GM23338 (cell line): ENCODE measurements around the gene CLUH. TPM values are rescaled to one million over a fixed set of nuclear protein-coding genes. Genes with fewer than 3 reads are reported as not detected.

Experiments used
- ATAC-seq: fragments of 200-7000 bp; cut with Tn5 transposase; 3 replicates; pipeline ENCODE4 v1.9.1; 2020
- DNase-seq: peaks from one replicate; pipeline ENCODE4 v3.0.0-alpha.2; 2015; ENCODE audit warnings: low spot score
- H2AFZ ChIP-seq: fragments of 200-600 bp; sonication (generic); 2 replicates; pipeline ENCODE4 v1.8.0; 2016; ENCODE audit warnings: antibody characterized with exemption, mild to moderate bottlenecking, moderate library complexity
- H3F3A ChIP-seq: fragments of 200-600 bp; sonication (generic); replicated peaks from 2 replicates; pipeline ENCODE4 v1.8.0; 2017; ENCODE audit warnings: antibody characterized with exemption, mixed run types, low read depth
- H3K27ac ChIP-seq: fragments of 200-600 bp; sonication (generic); 2 replicates; pipeline ENCODE4 v1.6.1; 2016; ENCODE audit warnings: low read depth
- H3K27me3 ChIP-seq: fragments of 200-600 bp; sonication (generic); 2 replicates; pipeline ENCODE4 v1.8.0; 2016; ENCODE audit warnings: mild to moderate bottlenecking, mixed run types, moderate library complexity; ENCODE audit not compliant: insufficient read depth
- H3K36me3 ChIP-seq: fragments of 200-600 bp; sonication (generic); 2 replicates; pipeline ENCODE4 v1.8.0; 2016; ENCODE audit warnings: mild to moderate bottlenecking; ENCODE audit not compliant: insufficient read depth
- H3K4me1 ChIP-seq: fragments of 200-600 bp; sonication (generic); 2 replicates; pipeline ENCODE4 v1.8.0; 2016; ENCODE audit warnings: mild to moderate bottlenecking, moderate library complexity; ENCODE audit not compliant: insufficient read depth
- H3K4me2 ChIP-seq: fragments of 200-600 bp; sonication (generic); 2 replicates; pipeline ENCODE4 v1.7.1; 2017; ENCODE audit warnings: mixed run types
- H3K4me3 ChIP-seq: fragments of 200-600 bp; sonication (generic); 2 replicates; pipeline ENCODE4 v1.6.1; 2016; ENCODE audit warnings: mixed run types
- H3K79me2 ChIP-seq: fragments of 200-600 bp; sonication (generic); replicated peaks from 2 replicates; pipeline ENCODE4 v1.8.0; 2017; ENCODE audit warnings: mild to moderate bottlenecking; ENCODE audit not compliant: insufficient read depth
- H3K9me2 ChIP-seq: fragments of 200-600 bp; sonication (generic); 2 replicates; pipeline ENCODE4 v1.8.0; 2017; ENCODE audit not compliant: insufficient read depth
- H4K20me1 ChIP-seq: fragments of 200-600 bp; sonication (generic); replicated peaks from 2 replicates; pipeline ENCODE4 v1.8.0; 2017; ENCODE audit warnings: mild to moderate bottlenecking; ENCODE audit not compliant: insufficient read depth
- H3K27ac Mint-ChIP-seq: 2 replicates; pipeline ENCODE4 v1.8.0; 2020; ENCODE audit warnings: inconsistent platforms, mild to moderate bottlenecking, moderate library complexity, mixed read lengths
- H3K27me3 Mint-ChIP-seq: 3 replicates; pipeline ENCODE4 v1.8.0; 2022; ENCODE audit warnings: low read depth, mild to moderate bottlenecking, moderate library complexity, mixed read lengths, inconsistent platforms; ENCODE audit not compliant: insufficient read depth, poor library complexity
- H3K36me3 Mint-ChIP-seq: 3 replicates; pipeline ENCODE4 v1.8.0; 2021; ENCODE audit warnings: low read depth, mild to moderate bottlenecking, inconsistent platforms, moderate library complexity, mixed read lengths
- H3K4me1 Mint-ChIP-seq: 3 replicates; pipeline ENCODE4 v1.8.0; 2020; ENCODE audit warnings: mild to moderate bottlenecking, inconsistent platforms, mixed read lengths
- H3K4me3 Mint-ChIP-seq: 3 replicates; pipeline ENCODE4 v1.8.0; 2021; ENCODE audit warnings: moderate library complexity, mild to moderate bottlenecking, inconsistent platforms, mixed read lengths
- H3K9me3 Mint-ChIP-seq: 3 replicates; pipeline ENCODE4 v1.8.0; 2020; ENCODE audit warnings: moderate library complexity, mild to moderate bottlenecking, inconsistent platforms, mixed read lengths
- CREB1 ChIP-seq: fragments of 250-450 bp; sonication (Bioruptor Pico); IDR thresholded peaks from 2 replicates; pipeline ENCODE4 v1.5.0; 2020; ENCODE audit warnings: low read depth, mild to moderate bottlenecking, moderate library complexity
- EZH2 ChIP-seq: fragments of 200-600 bp; sonication (generic); IDR thresholded peaks from one replicate; pipeline ENCODE4 v1.8.0; 2017; ENCODE audit warnings: antibody characterized with exemption, mild to moderate bottlenecking, low read depth; ENCODE audit not compliant: unreplicated experiment
- EZH2phosphoT487 ChIP-seq: fragments of 200-600 bp; sonication (generic); IDR thresholded peaks from one replicate; pipeline ENCODE4 v1.8.1; 2018; ENCODE audit warnings: antibody characterized with exemption; ENCODE audit not compliant: unreplicated experiment
- JUNB ChIP-seq: IDR thresholded peaks from one replicate; pipeline ENCODE4 v1.6.1; 2016; ENCODE audit warnings: antibody characterized with exemption; ENCODE audit not compliant: unreplicated experiment
- NANOG ChIP-seq: IDR thresholded peaks from 2 replicates; pipeline ENCODE4 v1.6.1; 2016; ENCODE audit warnings: antibody characterized with exemption, borderline replicate concordance
- POLR2AphosphoS5 ChIP-seq: IDR thresholded peaks from 2 replicates; pipeline ENCODE4 v1.6.1; 2016; ENCODE audit warnings: antibody characterized with exemption, low read depth
- STAT1 ChIP-seq: IDR thresholded peaks from one replicate; pipeline ENCODE4 v1.6.1; 2016; ENCODE audit warnings: antibody characterized with exemption; ENCODE audit not compliant: unreplicated experiment
- ZNF114 ChIP-seq: fragments of 250-450 bp; sonication (Bioruptor Pico); IDR thresholded peaks from 2 replicates; pipeline ENCODE4 v1.5.0; 2020; ENCODE audit warnings: mild to moderate bottlenecking, moderate library complexity
- ZNF331 ChIP-seq: fragments of 250-450 bp; sonication (Bioruptor Pico); IDR thresholded peaks from 2 replicates; pipeline ENCODE4 v1.5.0; 2020; ENCODE audit warnings: low read depth, mild to moderate bottlenecking, moderate library complexity
- polyA plus RNA-seq: library from polyadenylated mRNA; unstranded; fragments of >200 nt; fragmentation: Nextera tagmentation; extraction: Ambion mirVana; gene quantifications from 2 replicates; pipeline ENCODE4 v1.2.1, GENCODE V29; 2016
- total RNA-seq: library from RNA; depleted of rRNA; stranded (reverse); fragments of >200 nt; shearing (Covaris generic); gene quantifications from 2 replicates; pipeline ENCODE4 v1.2.3, GENCODE V29; 2014
- TF ChIP-seq, protein P1 (sequence below): IDR thresholded peaks from one replicate; pipeline ENCODE4 v1.6.1; 2018; ENCODE audit warnings: antibody characterized with exemption; ENCODE audit not compliant: unreplicated experiment
- TF ChIP-seq, protein P2 (sequence below): fragments of 250-450 bp; sonication (Bioruptor Pico); IDR thresholded peaks from 2 replicates; pipeline ENCODE4 v1.5.0; 2020; ENCODE audit warnings: mild to moderate bottlenecking, moderate library complexity
- TF ChIP-seq, protein P3 (sequence below): IDR thresholded peaks from 2 replicates; pipeline ENCODE4 v1.6.1; 2016; ENCODE audit warnings: antibody characterized with exemption
- TF ChIP-seq, protein P4 (sequence below), 2 experiments: fragments of 200-600 bp in 1 of 2; sonication (generic) in 1 of 2; conservative IDR thresholded peaks; 2 replicates each; pipeline versions ENCODE4 v1.5.1 to v1.6.1; 2016 to 2017; ENCODE audit warnings: antibody characterized with exemption in 2 of 2, low read depth in 2 of 2, mild to moderate bottlenecking in 2 of 2, moderate library complexity in 1 of 2

CLUH gene
- total and polyA plus RNA-seq, 2 experiments from 2014 or later = 23.5 to 90.0 TPM

DNA sequence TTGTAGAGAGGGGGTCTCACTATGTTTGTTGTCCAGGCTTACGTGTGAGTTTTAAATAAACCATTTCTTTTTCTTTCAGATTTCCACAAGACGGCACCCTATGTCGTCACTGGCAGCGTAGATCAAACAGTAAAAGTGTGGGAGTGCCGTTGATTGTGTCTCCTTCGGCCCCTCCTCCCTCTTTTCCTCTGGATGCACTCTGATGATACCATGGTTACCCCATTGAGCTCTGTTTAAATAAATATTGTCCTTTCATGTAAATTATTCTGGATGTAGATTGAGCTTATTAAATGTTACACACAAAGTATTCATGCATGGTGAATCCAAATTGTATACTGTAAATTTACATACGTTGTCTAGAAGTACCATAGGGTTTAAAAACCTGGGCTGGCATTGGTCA, 29.9 kb downstream of the CLUH start:
- Mint-ChIP-seq H3K27me3 (peaks cover 3% of the 10 kb centered on the region), H3K36me3 (peaks cover 39% of the 10 kb centered on the region), H3K27ac (no peak overlapping the region), H3K9me3 (no peaks in the 10 kb centered on the region), H3K4me3 (no peak overlapping the region), H3K4me1 (peaks cover 11% of the 10 kb centered on the region; the same call in 2 of the 3 replicates)
- peaks cover 7% of the 10 kb centered on the region; the same call in 1 of the 2 replicates for H3K4me1 ChIP-seq
- DNase-seq (no peak), ATAC-seq (no peak)
- H2AFZ ChIP-seq = no peak overlapping the region
- TF ChIP-seq ZNF331 (CRISPR knock-in tag) = no peak
- no peak for TF ChIP-seq EZH2phosphoT487
- TF ChIP-seq, protein P1, sequence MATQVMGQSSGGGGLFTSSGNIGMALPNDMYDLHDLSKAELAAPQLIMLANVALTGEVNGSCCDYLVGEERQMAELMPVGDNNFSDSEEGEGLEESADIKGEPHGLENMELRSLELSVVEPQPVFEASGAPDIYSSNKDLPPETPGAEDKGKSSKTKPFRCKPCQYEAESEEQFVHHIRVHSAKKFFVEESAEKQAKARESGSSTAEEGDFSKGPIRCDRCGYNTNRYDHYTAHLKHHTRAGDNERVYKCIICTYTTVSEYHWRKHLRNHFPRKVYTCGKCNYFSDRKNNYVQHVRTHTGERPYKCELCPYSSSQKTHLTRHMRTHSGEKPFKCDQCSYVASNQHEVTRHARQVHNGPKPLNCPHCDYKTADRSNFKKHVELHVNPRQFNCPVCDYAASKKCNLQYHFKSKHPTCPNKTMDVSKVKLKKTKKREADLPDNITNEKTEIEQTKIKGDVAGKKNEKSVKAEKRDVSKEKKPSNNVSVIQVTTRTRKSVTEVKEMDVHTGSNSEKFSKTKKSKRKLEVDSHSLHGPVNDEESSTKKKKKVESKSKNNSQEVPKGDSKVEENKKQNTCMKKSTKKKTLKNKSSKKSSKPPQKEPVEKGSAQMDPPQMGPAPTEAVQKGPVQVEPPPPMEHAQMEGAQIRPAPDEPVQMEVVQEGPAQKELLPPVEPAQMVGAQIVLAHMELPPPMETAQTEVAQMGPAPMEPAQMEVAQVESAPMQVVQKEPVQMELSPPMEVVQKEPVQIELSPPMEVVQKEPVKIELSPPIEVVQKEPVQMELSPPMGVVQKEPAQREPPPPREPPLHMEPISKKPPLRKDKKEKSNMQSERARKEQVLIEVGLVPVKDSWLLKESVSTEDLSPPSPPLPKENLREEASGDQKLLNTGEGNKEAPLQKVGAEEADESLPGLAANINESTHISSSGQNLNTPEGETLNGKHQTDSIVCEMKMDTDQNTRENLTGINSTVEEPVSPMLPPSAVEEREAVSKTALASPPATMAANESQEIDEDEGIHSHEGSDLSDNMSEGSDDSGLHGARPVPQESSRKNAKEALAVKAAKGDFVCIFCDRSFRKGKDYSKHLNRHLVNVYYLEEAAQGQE = no peak
- no peak for TF ChIP-seq CREB1 (CRISPR knock-in tag)
- no peak for TF ChIP-seq EZH2
- no peak for TF ChIP-seq ZNF114 (CRISPR knock-in tag)
- no peak for TF ChIP-seq POLR2AphosphoS5
- no peak for TF ChIP-seq NANOG
- TF ChIP-seq, protein P2, sequence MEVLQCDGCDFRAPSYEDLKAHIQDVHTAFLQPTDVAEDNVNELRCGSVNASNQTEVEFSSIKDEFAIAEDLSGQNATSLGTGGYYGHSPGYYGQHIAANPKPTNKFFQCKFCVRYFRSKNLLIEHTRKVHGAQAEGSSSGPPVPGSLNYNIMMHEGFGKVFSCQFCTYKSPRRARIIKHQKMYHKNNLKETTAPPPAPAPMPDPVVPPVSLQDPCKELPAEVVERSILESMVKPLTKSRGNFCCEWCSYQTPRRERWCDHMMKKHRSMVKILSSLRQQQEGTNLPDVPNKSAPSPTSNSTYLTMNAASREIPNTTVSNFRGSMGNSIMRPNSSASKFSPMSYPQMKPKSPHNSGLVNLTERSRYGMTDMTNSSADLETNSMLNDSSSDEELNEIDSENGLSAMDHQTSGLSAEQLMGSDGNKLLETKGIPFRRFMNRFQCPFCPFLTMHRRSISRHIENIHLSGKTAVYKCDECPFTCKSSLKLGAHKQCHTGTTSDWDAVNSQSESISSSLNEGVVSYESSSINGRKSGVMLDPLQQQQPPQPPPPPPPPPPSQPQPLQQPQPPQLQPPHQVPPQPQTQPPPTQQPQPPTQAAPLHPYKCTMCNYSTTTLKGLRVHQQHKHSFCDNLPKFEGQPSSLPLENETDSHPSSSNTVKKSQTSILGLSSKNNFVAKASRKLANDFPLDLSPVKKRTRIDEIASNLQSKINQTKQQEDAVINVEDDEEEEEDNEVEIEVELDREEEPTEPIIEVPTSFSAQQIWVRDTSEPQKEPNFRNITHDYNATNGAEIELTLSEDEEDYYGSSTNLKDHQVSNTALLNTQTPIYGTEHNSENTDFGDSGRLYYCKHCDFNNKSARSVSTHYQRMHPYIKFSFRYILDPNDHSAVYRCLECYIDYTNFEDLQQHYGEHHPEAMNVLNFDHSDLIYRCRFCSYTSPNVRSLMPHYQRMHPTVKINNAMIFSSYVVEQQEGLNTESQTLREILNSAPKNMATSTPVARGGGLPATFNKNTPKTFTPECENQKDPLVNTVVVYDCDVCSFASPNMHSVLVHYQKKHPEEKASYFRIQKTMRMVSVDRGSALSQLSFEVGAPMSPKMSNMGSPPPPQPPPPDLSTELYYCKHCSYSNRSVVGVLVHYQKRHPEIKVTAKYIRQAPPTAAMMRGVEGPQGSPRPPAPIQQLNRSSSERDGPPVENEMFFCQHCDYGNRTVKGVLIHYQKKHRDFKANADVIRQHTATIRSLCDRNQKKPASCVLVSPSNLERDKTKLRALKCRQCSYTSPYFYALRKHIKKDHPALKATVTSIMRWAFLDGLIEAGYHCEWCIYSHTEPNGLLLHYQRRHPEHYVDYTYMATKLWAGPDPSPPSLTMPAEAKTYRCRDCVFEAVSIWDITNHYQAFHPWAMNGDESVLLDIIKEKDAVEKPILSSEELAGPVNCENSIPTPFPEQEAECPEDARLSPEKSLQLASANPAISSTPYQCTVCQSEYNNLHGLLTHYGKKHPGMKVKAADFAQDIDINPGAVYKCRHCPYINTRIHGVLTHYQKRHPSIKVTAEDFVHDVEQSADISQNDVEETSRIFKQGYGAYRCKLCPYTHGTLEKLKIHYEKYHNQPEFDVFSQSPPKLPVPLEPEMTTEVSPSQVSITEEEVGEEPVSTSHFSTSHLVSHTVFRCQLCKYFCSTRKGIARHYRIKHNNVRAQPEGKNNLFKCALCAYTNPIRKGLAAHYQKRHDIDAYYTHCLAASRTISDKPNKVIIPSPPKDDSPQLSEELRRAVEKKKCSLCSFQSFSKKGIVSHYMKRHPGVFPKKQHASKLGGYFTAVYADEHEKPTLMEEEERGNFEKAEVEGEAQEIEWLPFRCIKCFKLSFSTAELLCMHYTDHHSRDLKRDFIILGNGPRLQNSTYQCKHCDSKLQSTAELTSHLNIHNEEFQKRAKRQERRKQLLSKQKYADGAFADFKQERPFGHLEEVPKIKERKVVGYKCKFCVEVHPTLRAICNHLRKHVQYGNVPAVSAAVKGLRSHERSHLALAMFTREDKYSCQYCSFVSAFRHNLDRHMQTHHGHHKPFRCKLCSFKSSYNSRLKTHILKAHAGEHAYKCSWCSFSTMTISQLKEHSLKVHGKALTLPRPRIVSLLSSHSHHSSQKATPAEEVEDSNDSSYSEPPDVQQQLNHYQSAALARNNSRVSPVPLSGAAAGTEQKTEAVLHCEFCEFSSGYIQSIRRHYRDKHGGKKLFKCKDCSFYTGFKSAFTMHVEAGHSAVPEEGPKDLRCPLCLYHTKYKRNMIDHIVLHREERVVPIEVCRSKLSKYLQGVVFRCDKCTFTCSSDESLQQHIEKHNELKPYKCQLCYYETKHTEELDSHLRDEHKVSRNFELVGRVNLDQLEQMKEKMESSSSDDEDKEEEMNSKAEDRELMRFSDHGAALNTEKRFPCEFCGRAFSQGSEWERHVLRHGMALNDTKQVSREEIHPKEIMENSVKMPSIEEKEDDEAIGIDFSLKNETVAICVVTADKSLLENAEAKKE (CRISPR knock-in tag) = no peak
- TF ChIP-seq, protein P3, sequence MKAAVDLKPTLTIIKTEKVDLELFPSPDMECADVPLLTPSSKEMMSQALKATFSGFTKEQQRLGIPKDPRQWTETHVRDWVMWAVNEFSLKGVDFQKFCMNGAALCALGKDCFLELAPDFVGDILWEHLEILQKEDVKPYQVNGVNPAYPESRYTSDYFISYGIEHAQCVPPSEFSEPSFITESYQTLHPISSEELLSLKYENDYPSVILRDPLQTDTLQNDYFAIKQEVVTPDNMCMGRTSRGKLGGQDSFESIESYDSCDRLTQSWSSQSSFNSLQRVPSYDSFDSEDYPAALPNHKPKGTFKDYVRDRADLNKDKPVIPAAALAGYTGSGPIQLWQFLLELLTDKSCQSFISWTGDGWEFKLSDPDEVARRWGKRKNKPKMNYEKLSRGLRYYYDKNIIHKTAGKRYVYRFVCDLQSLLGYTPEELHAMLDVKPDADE = no peak
- no peak for TF ChIP-seq JUNB
- TF ChIP-seq, protein P4, sequence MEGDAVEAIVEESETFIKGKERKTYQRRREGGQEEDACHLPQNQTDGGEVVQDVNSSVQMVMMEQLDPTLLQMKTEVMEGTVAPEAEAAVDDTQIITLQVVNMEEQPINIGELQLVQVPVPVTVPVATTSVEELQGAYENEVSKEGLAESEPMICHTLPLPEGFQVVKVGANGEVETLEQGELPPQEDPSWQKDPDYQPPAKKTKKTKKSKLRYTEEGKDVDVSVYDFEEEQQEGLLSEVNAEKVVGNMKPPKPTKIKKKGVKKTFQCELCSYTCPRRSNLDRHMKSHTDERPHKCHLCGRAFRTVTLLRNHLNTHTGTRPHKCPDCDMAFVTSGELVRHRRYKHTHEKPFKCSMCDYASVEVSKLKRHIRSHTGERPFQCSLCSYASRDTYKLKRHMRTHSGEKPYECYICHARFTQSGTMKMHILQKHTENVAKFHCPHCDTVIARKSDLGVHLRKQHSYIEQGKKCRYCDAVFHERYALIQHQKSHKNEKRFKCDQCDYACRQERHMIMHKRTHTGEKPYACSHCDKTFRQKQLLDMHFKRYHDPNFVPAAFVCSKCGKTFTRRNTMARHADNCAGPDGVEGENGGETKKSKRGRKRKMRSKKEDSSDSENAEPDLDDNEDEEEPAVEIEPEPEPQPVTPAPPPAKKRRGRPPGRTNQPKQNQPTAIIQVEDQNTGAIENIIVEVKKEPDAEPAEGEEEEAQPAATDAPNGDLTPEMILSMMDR (conservative IDR thresholded peaks at IDR 0.05; ENCODE audit: low read depth in 2 of 2) = no peak
- no peak for TF ChIP-seq STAT1
- H3K27ac ChIP-seq = no peak overlapping the region
- H3K36me3 ChIP-seq = peaks cover 17% of the 10 kb centered on the region; the same call in 1 of the 2 replicates
- no peaks in the 10 kb centered on the region for H3K27me3 ChIP-seq
- peaks cover 8% of the 10 kb centered on the region for H4K20me1 ChIP-seq
- no peaks in the 10 kb centered on the region for H3K79me2 ChIP-seq
- H3K4me3 ChIP-seq = no peak overlapping the region
- H3F3A ChIP-seq = peaks cover 4% of the 10 kb centered on the region
- H3K9me2 ChIP-seq = no peaks in the 10 kb centered on the region
- no peak overlapping the region for H3K4me2 ChIP-seq
